HFF-Myc (cell line): Measurements from ENCODE around the gene NOC4L.

Experiments used
- DNase-seq: peaks from one replicate; pipeline ENCODE4 v3.0.0-alpha.2; 2011; ENCODE audit warnings: low read depth; ENCODE audit errors: extremely low read depth
- H3K4me3 ChIP-seq: replicated peaks from 2 replicates; pipeline ENCODE4 v1.5.1; 2011; ENCODE audit warnings: low read depth, mild to moderate bottlenecking, control low read depth, low read length
- TF ChIP-seq, protein P1 (sequence below): IDR thresholded peaks from 2 replicates; pipeline ENCODE4 v1.5.1; 2012; ENCODE audit warnings: mild to moderate bottlenecking, low read depth, low read length, control low read depth; ENCODE audit errors: missing control alignments

NOC4L gene

GRCh38 chr12:132103542-132104308, 40.5 kb upstream of the NOC4L start:
- no peak for DNase-seq
- H3K4me3 ChIP-seq = no peak overlapping the region
- TF ChIP-seq, protein P1, sequence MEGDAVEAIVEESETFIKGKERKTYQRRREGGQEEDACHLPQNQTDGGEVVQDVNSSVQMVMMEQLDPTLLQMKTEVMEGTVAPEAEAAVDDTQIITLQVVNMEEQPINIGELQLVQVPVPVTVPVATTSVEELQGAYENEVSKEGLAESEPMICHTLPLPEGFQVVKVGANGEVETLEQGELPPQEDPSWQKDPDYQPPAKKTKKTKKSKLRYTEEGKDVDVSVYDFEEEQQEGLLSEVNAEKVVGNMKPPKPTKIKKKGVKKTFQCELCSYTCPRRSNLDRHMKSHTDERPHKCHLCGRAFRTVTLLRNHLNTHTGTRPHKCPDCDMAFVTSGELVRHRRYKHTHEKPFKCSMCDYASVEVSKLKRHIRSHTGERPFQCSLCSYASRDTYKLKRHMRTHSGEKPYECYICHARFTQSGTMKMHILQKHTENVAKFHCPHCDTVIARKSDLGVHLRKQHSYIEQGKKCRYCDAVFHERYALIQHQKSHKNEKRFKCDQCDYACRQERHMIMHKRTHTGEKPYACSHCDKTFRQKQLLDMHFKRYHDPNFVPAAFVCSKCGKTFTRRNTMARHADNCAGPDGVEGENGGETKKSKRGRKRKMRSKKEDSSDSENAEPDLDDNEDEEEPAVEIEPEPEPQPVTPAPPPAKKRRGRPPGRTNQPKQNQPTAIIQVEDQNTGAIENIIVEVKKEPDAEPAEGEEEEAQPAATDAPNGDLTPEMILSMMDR = no peak

DNA sequence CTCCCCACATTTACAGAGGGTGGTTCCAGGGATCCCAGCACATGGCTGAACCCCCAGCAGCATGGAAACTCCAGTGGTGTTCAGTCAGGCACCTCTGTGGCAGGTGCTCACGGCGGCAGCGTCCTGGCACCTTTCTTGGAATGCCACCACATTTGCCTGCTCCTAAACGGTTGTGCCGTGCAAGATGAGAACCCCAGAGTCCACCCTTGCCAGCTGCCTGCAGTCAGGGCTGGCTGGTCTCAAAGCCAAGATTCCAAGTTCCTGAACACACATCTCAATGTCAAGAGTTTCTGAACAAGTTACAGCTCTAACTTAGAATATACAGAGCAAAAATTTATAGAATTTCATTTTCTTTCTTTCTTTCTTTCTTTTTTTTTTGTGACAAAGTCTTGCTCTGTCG, 38.8 kb upstream of the NOC4L start:
- H3K4me3 ChIP-seq = no peak overlapping the region
- no peak for DNase-seq
- TF ChIP-seq, protein P1 = no peak

DNA sequence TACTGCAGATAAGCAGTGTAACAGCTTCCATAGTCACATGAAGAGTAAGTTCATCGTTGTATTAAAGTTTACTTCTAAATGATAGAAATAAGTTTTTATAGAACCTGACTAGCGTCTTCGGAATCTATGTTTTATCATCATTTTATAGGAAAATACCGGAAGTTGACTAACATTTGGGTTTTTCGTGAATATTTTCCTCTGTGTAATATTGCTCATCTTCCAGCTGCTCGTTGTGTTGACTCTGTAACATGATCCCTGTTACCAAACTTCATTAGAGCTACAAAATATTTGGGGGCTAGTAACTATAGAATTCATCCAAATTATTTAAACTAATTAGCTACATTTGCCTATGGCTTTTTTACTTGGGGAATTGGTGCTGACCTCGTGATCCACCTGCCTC, 37.3 kb upstream of the NOC4L start:
- DNase-seq = no peak
- H3K4me3 ChIP-seq = no peak overlapping the region
- TF ChIP-seq, protein P1 = no peak

GRCh38 chr12:132108211-132108832, 35.9 kb upstream of the NOC4L start:
- DNase-seq = no peak
- TF ChIP-seq, protein P1 = no peak
- no peak overlapping the region for H3K4me3 ChIP-seq

- TF ChIP-seq, protein P1 = no peak
Measured at GRCh38 chr12:132109741-132110140, 34.5 kb upstream of the NOC4L start.

DNA sequence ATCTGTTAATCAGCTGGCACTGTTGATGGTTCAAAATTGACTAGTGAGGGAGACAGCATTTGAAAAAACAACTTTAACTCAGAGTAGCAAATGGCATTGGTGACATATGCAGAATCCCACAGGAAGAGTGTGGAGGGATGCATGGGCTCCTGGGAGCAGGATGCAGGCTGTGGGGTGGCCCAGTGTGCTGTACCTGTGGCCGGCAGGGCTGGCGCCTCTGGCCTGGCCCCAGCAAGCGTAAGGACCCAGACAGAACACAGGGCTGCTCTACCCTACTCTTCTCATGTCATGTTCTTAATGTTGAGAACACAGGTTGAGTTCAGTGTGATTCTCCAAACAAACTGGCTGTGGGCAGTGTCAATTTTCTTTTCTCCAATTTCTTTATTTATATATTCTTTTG, 33.6 kb upstream of the NOC4L start:
- DNase-seq = no peak
- no peak overlapping the region for H3K4me3 ChIP-seq
- TF ChIP-seq, protein P1 = no peak

More at GRCh38 chr12:132109741-132110140, 34.5 kb upstream of the NOC4L start:
- no peak for DNase-seq
- H3K4me3 ChIP-seq = no peak overlapping the region
